Measurements from ENCODE around the gene AGK. TPM values are rescaled to one million over a fixed set of nuclear protein-coding genes. Genes with fewer than 3 reads are reported as not detected.
A peak's percentile ranks its signal among the peaks of the same experiment; 100 is the strongest.
"Not testable (repeated sequence)": the region's sequence is repeated elsewhere in the genome, so short reads cannot be mapped to it uniquely, and the experiment has no call there.

Gene AGK
- total and polyA plus RNA-seq, 12 donors = 17.7 to 45.1 (median 38.3) TPM

- TF ChIP-seq CTCF (IDR thresholded peaks at IDR 0.05) = no peak
- ATAC-seq (peak in 1 of 8 donors; percentile 8), DNase-seq (no peak)
- Histone ChIP-seq H3K27me3 (no peaks in the 10 kb centered on the region), H3K27ac (peak overlapping the region in 9 of 10 donors; percentile 67 to 90 (median 86)), H3K36me3 (peaks cover 0 to 19% (median 0%) of the 10 kb centered on the region in 9 donors), H3K4me3 (peak overlapping the region; percentile 85 to 100 (median 97)), H3K4me1 (peaks cover 4 to 26% (median 17%) of the 10 kb centered on the region in 9 donors), H3K9me3 (no peaks in the 10 kb centered on the region)
- 11 to 13% methylated on average over 4 of the region's 4 CpGs for WGBS, 2 donors
- intact Hi-C loops (cut with DNase I) = loop anchor here in 4 of 10 donors (2.0 to 10.0 kb wide), 2 partner anchors 93 to 187 kb away; partner anchors contain the start of gene SSBP1 (in 1 of the 4)
Measured at GRCh38 chr7:141551782-141552181, 572 bp downstream of the AGK start.

- 85 to 97% methylated on average over 3 of the region's 3 CpGs for WGBS, 2 donors
- intact Hi-C loops (cut with DNase I) = loop anchor here in 3 of 10 donors (10.0 kb wide), 1 partner anchor 87 kb away; no protein-coding TSS in a partner anchor
- peaks cover 0 to 44% (median 0%) of the 10 kb centered on the region in 9 donors for H3K36me3 ChIP-seq
- H3K4me3 ChIP-seq = no peak overlapping the region
- H3K9me3 ChIP-seq = peaks cover 0 to 13% (median 0%) of the 10 kb centered on the region in 11 donors
- peak overlapping the region in 7 of 10 donors; percentile 58 to 80 (median 69) for H3K27ac ChIP-seq
- no peak for ATAC-seq
- TF ChIP-seq CTCF (IDR thresholded peaks at IDR 0.05) = no peak
- peaks cover 4 to 28% (median 15%) of the 10 kb centered on the region in 9 donors for H3K4me1 ChIP-seq
- DNase-seq = no peak
- no peaks in the 10 kb centered on the region for H3K27me3 ChIP-seq
Measured at GRCh38 chr7:141557360-141557759, 6.2 kb downstream of the AGK start.

- 67 to 79% methylated on average over 11 of the region's 11 CpGs for WGBS, 2 donors
- Histone ChIP-seq H3K9me3 (peaks cover 0 to 13% (median 0%) of the 10 kb centered on the region in 11 donors), H3K4me1 (peaks cover 4 to 32% (median 14%) of the 10 kb centered on the region in 9 donors), H3K36me3 (peaks cover 0 to 44% (median 0%) of the 10 kb centered on the region in 9 donors), H3K27ac (peak overlapping the region; percentile 3 to 80 (median 66))
- not testable (repeated sequence) for H3K27me3 ChIP-seq, H3K4me3 ChIP-seq, DNase-seq
- peak in 1 of 8 donors; percentile 11 for ATAC-seq
- intact Hi-C loops (cut with DNase I) = loop anchor here in 3 of 10 donors (10.0 kb wide), 1 partner anchor 87 kb away; no protein-coding TSS in a partner anchor
Measured at GRCh38 chr7:141557831-141558531, 6.8 kb downstream of the AGK start.

- no peak overlapping the region for H3K4me3 ChIP-seq
- peaks cover 0 to 13% (median 0%) of the 10 kb centered on the region in 11 donors for H3K9me3 ChIP-seq
- no peaks in the 10 kb centered on the region for H3K27me3 ChIP-seq
- WGBS, 2 donors = 38 to 60% methylated on average over 3 of the region's 3 CpGs
- intact Hi-C loops (cut with DNase I) = loop anchor here in 3 of 10 donors (10.0 kb wide), 1 partner anchor 86 kb away; no protein-coding TSS in a partner anchor
- TF ChIP-seq CTCF (IDR thresholded peaks at IDR 0.05) = no peak
- peaks cover 4 to 34% (median 15%) of the 10 kb centered on the region in 9 donors for H3K4me1 ChIP-seq
- peaks cover 0 to 44% (median 0%) of the 10 kb centered on the region in 9 donors for H3K36me3 ChIP-seq
- peak overlapping the region in 9 of 10 donors; percentile 39 to 80 (median 68) for H3K27ac ChIP-seq
- DNase-seq = no peak
- ATAC-seq = peak; percentile 28 to 84 (median 70)
Measured at GRCh38 chr7:141558544-141559183, 7.5 kb downstream of the AGK start.

Data from heart right ventricle (tissue), 16 donors.